Fibroblast of skin of left quadriceps (primary cell): ENCODE results near the gene TUBB3.
A peak's percentile ranks its signal among the peaks of the same experiment; 100 is the strongest.
"Not testable (repeated sequence)": the region's sequence is repeated elsewhere in the genome, so short reads cannot be mapped to it uniquely, and the experiment has no call there.

Source experiments
- DNase-seq, 2 experiments: peaks; one replicate each; pipeline ENCODE4 v3.0.0-alpha.2; 2013; ENCODE audit warnings: low read depth in 2 of 2

Gene TUBB3

DNA sequence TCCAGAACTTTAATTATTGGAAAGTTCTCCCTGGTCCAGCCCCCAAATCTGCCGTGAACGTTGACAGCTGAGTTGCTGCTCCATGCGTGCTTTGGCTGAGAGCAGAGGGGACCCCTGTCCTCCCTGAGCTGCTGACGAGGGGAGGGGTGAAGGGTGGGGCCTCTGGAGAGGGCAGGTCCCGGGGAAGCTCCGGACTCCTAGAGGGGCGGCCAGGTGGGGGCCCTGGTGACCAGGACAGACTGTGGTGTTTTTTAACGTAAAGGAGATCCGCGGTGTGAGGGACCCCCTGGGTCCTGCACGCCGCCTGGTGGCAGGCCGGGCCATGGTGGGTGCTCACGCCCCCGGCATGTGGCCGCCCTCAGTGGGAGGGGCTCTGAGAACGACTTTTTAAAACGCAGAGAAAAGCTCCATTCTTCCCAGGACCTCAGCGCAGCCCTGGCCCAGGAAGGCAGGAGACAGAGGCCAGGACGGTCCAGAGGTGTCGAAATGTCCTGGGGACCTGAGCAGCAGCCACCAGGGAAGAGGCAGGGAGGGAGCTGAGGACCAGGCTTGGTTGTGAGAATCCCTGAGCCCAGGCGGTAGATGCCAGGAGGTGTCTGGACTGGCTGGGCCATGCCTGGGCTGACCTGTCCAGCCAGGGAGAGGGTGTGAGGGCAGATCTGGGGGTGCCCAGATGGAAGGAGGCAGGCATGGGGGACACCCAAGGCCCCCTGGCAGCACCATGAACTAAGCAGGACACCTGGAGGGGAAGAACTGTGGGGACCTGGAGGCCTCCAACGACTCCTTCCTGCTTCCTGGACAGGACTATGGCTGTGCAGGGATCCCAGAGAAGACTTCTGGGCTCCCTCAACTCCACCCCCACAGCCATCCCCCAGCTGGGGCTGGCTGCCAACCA, 4.4 kb upstream of the TUBB3 start, which contains the start of gene MC1R:
TSS of gene MC1R (plus strand) at position 410 of the 895 bp plus-strand sequence. CDS start at position 807, 397 bp downstream.
- DNase-seq = no peak

DNA sequence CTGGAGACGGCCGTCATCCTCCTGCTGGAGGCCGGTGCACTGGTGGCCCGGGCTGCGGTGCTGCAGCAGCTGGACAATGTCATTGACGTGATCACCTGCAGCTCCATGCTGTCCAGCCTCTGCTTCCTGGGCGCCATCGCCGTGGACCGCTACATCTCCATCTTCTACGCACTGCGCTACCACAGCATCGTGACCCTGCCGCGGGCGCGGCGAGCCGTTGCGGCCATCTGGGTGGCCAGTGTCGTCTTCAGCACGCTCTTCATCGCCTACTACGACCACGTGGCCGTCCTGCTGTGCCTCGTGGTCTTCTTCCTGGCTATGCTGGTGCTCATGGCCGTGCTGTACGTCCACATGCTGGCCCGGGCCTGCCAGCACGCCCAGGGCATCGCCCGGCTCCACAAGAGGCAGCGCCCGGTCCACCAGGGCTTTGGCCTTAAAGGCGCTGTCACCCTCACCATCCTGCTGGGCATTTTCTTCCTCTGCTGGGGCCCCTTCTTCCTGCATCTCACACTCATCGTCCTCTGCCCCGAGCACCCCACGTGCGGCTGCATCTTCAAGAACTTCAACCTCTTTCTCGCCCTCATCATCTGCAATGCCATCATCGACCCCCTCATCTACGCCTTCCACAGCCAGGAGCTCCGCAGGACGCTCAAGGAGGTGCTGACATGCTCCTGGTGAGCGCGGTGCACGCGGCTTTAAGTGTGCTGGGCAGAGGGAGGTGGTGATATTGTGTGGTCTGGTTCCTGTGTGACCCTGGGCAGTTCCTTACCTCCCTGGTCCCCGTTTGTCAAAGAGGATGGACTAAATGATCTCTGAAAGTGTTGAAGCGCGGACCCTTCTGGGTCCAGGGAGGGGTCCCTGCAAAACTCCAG, 3.4 kb upstream of the TUBB3 start:
- DNase-seq = no peak

DNA sequence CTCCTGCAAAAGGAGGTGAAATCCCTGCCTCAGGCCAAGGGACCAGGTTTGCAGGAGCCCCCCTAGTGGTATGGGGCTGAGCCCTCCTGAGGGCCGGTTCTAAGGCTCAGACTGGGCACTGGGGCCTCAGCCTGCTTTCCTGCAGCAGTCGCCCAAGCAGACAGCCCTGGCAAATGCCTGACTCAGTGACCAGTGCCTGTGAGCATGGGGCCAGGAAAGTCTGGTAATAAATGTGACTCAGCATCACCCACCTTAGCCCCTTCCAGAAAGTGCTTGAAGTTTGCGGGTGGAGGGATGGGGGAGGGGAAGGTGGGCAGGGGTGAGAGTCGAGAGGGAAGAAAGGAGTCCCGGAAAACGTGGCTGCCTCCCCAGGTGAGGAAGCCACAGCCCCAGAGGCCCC, 2.4 kb upstream of the TUBB3 start:
- DNase-seq = no peak

DNA sequence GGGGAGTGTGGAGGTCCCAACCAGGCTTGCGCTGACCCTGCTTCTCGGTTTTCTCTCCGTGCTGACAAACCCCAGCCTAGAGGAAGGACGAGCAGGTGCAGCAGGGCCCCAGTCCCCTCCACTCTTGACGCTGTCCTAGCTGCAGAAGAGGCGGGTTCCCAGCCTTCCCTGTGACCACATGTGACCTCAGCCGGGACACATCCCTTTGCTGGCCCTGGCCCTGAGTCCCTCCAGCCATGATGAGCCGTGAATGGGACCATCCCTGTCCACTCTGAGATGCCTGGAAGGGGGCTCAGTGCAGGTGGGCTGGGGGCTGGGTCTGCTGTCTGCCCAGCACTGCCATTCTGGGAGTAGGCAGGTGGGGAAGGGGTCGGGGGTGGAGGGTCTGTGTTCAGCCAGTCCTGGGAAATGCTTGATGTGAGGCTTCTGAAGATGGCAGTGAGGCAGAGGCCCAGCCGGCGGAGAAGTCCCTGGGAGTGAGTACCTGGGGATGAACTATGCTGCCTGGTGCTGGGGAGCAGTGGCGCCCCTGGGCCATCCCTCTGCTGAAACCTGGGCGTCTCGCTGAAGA, 1.9 kb upstream of the TUBB3 start:
- DNase-seq = no peak

DNA sequence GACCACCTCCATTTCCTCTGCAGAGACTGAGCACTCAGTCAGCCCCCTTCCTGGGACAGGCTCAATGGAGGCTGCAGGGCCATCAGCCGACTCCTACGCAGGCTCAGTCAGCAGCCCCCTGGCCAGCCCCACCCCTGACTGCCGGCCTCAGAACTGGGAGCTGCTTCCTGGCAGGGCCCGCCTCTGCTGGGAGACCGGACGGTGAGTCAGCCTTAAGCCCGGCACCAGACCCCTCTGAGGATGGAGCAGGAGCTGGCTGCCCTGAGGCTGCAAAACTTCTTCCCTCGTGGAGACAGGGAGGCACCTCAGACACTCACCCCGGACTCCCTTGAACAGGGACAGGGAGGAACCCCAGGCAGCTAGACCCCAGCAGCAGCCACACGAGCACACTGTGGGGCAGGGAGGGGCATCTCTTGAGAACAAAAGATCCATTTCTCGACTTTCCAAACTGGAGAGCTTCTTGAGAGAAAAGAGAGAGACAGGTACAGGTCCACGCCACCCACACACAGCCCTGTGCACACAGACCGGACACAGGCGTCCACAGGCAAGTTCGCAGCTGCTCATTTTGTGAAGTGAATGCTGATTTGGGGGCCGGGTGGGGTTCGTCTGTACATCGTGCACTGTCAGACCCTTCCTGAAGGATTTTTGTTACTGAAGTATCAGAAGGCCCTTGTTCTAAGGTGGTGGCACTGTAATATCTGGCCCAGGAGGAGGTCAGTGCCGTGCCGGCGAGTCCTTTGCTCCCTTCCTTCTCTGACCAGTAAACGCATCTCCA, 1.3 kb upstream of the TUBB3 start:
- DNase-seq = peak; percentile 79 to 82

DNA sequence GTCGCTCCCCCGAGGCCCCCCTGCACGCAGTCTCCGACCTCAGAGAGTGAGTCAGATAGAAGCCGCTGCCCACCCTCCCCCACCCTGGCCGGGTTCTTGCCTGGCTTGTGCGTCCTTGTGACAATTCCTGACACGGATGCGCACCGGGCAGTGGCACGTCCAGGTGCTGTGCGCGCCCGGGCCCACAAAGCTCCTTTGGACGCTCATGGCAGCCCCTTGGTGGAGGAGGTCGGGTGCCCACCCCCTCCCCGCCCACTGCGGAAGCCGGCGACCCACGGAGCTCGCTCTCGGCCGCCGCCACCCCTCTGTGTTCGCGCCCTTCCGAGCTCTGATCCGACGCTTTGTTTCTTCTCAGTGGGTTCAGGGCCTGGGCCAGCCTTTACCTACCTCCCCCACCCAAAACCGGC, 662 bp upstream of the TUBB3 start:
- DNase-seq = peak; percentile 74 to 78

DNA sequence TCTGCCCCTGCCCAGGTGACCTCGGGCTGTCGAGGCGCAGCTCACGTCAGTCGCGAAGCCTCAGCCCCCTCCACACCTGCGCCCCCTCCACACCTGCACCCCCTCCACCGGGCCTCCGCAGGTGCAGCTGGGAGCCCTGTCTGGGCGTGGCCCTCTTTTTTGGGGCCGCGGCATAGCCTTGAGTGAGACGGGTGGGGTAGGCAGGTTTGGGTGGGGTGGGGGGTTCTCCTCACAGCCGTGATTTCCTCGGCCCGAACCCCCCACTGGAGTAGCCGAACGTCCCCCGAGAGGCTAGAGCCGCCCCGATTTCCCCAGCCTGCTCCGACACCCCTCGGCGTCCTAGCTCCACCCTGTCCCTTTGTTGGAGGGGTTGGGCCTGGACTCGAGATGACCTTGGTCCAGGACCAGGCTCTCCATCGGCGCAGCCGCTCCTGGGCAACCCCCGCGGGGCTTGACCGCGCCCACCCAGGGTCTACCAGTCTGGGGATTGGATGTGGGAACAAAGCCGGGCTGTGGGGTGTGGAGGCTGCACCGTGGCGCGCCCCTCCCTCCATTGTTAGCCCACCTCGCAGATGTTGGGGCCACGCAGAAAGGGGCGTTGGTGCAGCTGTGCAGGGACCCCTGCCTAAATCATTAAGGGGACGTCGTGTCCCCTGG, 626 bp downstream of the TUBB3 start:
- DNase-seq = no peak

DNA sequence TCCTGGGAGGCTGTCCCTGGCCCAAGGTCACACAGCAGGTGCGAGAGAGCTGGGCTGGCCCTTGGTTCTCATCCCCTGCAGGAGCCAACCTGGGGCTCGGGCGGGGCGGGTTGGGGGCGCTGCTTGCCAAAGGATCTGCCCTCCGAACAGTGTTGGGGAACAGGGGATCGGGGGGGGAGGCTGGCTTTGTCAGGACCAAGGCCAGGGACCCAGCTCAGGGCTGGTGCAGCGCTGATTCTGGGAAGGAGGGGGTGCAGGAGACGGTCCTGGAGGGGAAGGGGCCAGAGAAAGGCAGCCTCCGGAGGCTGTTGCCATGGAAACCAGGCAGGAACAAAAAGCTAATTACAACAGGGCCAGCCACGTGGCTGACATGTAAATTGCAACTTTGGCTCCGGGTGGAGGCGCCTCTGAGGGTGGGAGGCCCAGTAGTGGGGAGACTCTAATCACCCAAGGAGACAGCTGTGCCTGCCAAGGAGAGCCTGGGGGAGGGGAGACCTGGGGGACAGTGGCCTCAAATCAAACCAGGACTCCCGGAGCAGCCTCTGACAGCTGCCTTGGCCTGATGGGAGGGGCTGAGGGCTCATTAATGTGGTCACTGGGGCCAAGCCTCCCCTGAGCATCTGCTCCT, 1.3 kb downstream of the TUBB3 start:
- DNase-seq = no peak

DNA sequence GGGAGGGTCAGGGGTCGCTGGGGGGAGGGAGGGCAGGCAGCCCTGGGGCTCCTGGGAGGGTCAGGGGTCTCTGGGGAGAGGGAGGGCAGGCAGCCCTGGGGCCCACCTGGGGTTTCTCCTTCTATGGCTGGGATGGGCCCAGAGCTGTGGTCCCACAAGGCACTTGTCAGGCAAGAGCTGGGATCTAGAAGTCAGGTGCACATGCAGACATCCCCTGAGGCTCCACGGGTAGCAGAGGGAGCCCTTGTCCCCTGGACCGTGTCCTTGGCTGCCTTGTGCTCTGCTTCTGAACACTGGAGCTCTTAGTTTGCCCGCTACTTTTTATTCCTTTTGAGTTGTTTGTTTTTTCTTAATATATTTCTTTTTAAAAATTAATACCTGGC, 1.8 kb downstream of the TUBB3 start:
- DNase-seq = no peak

DNA sequence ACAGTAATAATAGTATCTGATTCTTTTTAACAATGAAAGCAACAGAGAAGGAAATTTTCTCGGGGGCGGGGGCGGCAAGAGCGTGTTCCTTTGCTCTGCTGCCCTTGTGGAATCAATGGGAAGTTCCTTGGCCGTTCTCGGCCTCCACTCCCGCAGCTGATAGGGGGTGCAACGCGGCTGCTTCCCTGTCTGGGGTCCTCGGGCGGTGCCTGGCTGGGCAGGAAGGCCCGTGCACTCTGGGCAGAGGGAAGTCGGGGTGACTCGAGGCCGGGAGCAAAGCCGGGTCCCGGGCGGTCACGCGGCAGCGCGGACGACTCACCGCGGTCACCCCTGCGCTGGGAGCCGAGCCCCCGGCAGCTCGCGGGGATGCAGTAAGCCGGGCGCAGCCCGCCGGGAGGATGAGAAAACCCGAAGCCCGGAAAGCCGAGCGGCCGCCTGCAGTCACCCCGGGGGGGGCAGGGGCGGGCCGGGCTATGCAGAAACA, 2.5 kb downstream of the TUBB3 start:
- no peak for DNase-seq

DNA sequence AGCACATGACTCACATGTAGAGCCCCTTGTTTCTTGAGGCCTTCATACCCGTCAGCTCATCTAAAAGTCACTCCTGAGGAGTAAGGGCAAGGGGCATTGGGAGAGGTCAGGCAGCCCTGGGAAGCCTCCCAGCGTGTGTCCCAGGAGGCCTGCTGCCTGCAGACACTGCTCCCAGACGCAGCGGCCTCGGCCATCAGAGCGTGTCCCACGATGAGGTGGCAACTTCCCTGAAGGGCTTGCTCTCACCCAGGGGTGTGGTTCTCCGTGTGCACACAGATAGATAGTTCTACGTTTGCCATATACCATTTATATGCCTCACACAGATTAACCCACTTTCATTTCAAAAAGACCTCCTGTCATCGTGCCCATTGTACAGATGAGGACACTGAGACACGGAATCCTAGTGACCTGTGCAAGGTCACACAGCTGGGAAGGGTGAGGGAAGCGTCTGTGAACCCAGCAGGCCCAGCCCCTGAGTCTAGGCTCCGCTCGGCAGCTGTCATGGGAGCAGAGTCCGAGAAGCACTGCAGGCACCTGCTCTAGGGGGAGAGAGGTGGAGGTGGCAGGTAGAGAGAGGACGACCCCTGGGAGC, 8.3 kb downstream of the TUBB3 start:
- no peak for DNase-seq

DNA sequence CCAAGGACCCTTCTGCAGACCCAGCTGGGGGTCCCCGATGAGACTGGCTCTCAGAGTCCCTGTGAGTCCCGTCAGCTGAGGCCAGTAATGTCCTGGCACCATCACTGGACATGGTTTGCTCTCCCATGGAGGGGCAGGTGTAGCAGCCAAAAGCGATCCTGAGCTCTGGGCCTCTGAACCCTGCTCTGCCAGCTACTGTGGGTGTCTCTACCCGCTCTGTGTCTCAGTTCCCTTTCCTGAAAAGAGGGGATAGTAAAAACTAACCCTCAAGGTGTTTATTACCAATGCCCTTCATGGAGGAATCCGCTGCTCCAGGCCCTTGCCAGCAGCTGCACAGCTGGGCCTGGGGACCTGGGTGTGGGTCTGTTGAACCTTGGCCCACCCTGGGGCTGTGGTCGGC, 8.8 kb downstream of the TUBB3 start:
- no peak for DNase-seq

DNA sequence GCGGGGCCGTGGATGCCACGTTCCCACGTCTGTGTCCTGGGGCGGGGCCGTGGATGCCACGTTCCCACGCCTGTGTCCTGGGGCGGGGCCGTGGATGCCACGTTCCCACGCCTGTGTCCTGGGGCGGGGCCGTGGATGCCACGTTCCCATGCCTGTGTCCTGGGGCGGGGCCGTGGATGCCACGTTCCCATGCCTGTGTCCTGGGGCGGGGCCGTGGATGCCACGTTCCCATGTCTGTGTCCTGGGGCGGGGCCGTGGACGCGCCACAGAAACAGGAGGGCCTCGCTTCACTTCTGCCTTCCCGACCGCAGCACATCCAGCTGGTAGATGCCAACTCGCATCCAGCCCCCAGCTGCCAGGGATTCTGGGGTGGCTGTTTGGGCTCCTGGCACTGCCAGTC, 10.9 kb downstream of the TUBB3 start:
- DNase-seq = not testable (repeated sequence)

DNA sequence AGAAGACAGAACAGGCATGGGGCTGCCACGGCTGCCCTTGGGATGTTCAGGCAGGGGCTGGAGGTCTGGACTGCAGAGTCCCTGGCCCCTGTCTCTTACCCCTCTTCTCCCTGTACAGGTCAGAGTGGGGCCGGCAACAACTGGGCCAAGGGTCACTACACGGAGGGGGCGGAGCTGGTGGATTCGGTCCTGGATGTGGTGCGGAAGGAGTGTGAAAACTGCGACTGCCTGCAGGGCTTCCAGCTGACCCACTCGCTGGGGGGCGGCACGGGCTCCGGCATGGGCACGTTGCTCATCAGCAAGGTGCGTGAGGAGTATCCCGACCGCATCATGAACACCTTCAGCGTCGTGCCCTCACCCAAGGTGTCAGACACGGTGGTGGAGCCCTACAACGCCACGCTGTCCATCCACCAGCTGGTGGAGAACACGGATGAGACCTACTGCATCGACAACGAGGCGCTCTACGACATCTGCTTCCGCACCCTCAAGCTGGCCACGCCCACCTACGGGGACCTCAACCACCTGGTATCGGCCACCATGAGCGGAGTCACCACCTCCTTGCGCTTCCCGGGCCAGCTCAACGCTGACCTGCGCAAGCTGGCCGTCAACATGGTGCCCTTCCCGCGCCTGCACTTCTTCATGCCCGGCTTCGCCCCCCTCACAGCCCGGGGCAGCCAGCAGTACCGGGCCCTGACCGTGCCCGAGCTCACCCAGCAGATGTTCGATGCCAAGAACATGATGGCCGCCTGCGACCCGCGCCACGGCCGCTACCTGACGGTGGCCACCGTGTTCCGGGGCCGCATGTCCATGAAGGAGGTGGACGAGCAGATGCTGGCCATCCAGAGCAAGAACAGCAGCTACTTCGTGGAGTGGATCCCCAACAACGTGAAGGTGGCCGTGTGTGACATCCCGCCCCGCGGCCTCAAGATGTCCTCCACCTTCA, 11.7 kb downstream of the TUBB3 start:
- no peak for DNase-seq

DNA sequence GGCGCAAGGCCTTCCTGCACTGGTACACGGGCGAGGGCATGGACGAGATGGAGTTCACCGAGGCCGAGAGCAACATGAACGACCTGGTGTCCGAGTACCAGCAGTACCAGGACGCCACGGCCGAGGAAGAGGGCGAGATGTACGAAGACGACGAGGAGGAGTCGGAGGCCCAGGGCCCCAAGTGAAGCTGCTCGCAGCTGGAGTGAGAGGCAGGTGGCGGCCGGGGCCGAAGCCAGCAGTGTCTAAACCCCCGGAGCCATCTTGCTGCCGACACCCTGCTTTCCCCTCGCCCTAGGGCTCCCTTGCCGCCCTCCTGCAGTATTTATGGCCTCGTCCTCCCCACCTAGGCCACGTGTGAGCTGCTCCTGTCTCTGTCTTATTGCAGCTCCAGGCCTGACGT, 12.5 kb downstream of the TUBB3 start:
- not testable (repeated sequence) for DNase-seq

DNA sequence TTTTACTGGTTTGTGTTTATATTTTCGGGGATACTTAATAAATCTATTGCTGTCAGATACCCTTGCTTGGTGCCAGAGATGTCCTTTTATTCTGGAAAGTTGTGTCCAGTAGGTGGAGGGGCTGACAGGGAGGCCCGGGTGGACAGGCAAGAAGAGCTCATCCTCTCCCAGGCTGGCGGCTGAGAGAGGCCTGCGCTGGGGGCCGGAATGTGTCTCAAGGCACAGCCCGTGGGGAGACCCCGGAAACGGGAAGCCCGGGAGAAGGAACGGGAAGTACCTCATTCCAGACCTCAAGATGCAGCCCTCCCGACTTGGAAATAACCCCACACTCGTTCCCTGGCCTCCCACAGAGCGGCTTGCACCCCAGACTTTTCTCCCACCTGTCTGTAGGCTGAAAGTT, 12.9 kb downstream of the TUBB3 start:
- DNase-seq = no peak

DNA sequence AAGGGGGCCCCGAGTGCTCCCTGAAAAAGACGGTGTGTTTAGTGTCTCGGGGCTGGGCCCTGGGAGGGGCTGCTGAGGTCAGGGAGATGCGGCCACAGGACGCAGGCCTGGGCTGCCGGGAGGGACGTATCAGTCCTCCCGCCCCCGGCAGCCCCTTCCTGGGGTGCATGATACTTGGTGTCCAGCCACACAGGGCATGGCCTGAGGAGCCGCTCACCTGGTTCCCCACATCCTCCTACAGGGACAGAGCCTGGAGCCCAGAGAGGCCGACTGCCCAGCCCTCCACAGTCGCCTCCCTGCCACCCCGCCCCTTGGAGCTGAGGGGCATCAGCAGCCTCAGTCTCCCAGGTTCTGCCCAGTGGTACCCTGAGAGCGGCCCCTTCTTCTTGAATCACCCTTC, 13.4 kb downstream of the TUBB3 start:
- DNase-seq = no peak

DNA sequence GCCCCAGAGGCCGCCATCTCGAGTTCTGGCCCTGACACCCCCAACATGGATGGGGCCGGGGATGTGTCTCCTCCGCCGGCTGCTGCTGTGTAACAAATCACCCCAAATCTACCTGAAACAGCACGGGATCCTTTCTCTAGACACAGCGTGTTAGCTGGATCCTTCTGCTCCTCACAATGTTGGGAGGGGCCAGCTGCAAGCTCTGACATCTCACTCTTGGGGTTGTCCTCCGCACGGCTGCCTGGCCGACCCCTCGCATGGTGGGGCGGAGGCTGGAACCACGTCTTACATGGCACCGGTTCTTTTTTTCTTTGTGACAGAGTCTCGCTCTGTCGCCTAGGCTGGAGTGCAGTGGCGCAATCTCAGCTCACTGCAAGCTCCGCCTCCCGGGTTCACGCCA, 13.8 kb downstream of the TUBB3 start:
- no peak for DNase-seq
